A673 (cell line): ENCODE results near the gene PSMA5. TPM values are rescaled to one million over a fixed set of nuclear protein-coding genes. Genes with fewer than 3 reads are reported as not detected.

Experiments
- BruUV-seq: library from RNA; stranded (reverse); fragments of 400-500 nt; replicated peaks from 2 replicates; lab custom pipeline; 2021; lab: Mats Ljungman, UMichigan
- CTCF ChIA-PET: fragments of 300-600 bp; sonication (Branson Sonifier 250); formaldehyde crosslinking; loops from one replicate; lab custom pipeline; 2022; ENCODE audit warnings: antibody characterized with exemption; lab: Charles Lee
- POLR2A ChIA-PET: fragments of 300-600 bp; sonication (Branson Sonifier 250); formaldehyde crosslinking; loops from one replicate; lab custom pipeline; 2022; ENCODE audit warnings: antibody characterized with exemption; ENCODE audit not compliant: low non-redundant PET; lab: Charles Lee
- DNase-seq: peaks from one replicate; pipeline ENCODE4 v3.0.0-alpha.2; 2015; ENCODE audit warnings: low spot score
- H3K27ac ChIP-seq: fragments of 200-600 bp; sonication (generic); 2 replicates; pipeline ENCODE4 v1.5.1; 2016; ENCODE audit warnings: mixed run types, low read depth, mild to moderate bottlenecking, mixed read lengths, antibody characterized with exemption, low read length; ENCODE audit not compliant: poor library complexity, severe bottlenecking
- H3K27me3 ChIP-seq: fragments of 200-600 bp; sonication (generic); replicated peaks from 2 replicates; pipeline ENCODE4 v1.6.1; 2017; ENCODE audit warnings: mixed run types, low read depth, mild to moderate bottlenecking, mixed read lengths, antibody characterized with exemption, low read length; ENCODE audit not compliant: insufficient read depth, poor library complexity
- H3K36me3 ChIP-seq: fragments of 200-600 bp; sonication (generic); 2 replicates; pipeline ENCODE4 v1.6.1; 2016; ENCODE audit warnings: mixed run types, mild to moderate bottlenecking, mixed read lengths, antibody characterized with exemption, low read length; ENCODE audit not compliant: insufficient read depth, poor library complexity, severe bottlenecking
- H3K4me1 ChIP-seq: fragments of 200-600 bp; sonication (generic); 2 replicates; pipeline ENCODE4 v1.6.1; 2017; ENCODE audit warnings: mixed run types, mild to moderate bottlenecking, mixed read lengths, antibody characterized with exemption, low read length; ENCODE audit not compliant: insufficient read depth, poor library complexity, severe bottlenecking
- H3K4me3 ChIP-seq: fragments of 200-600 bp; sonication (generic); 2 replicates; pipeline ENCODE4 v1.5.1; 2016; ENCODE audit warnings: low read depth, mixed run types, mild to moderate bottlenecking, mixed read lengths, low read length; ENCODE audit not compliant: poor library complexity, severe bottlenecking
- H3K9me3 ChIP-seq: fragments of 200-600 bp; sonication (generic); 2 replicates; pipeline ENCODE4 v1.6.1; 2016; ENCODE audit warnings: mixed run types, low read depth, mild to moderate bottlenecking, mixed read lengths, antibody characterized with exemption, low read length; ENCODE audit not compliant: poor library complexity, severe bottlenecking
- CTCF ChIP-seq: fragments of 300-800, 200-600 bp; sonication (generic); conservative IDR thresholded peaks from 2 replicates; pipeline ENCODE4 v1.5.1; 2017; ENCODE audit warnings: low read depth, mild to moderate bottlenecking, antibody characterized with exemption, low read length, moderate library complexity, mixed read lengths
- EZH2 ChIP-seq: fragments of 200-600 bp; sonication (generic); IDR thresholded peaks from 2 replicates; pipeline ENCODE4 v1.6.1; 2017; ENCODE audit warnings: borderline replicate concordance, low read depth, mild to moderate bottlenecking, mixed read lengths, antibody characterized with exemption, low read length; ENCODE audit not compliant: poor library complexity, severe bottlenecking
- intact Hi-C: fragments of 100-400 bp; cut with micrococcal nuclease; formaldehyde crosslinking; loops from one replicate; pipeline ENCODE4 v1.10.0; 2022; ENCODE audit not compliant: unreplicated experiment
- total RNA-seq: library from RNA; stranded (reverse); gene quantifications from 2 replicates; pipeline ENCODE4 v1.2.3, GENCODE V29; 2021

The PSMA5 gene
- total RNA-seq, 1 experiment from 2014 or later = 201 TPM

- Histone ChIP-seq H3K27me3 (peaks cover 67% of the 10 kb centered on the region), H3K36me3 (no peaks in the 10 kb centered on the region), H3K4me3 (no peak overlapping the region), H3K9me3 (no peaks in the 10 kb centered on the region), H3K4me1 (no peaks in the 10 kb centered on the region), H3K27ac (no peak overlapping the region)
- ChIA-PET CTCF (no interaction called here), POLR2A (no interaction called here)
- DNase-seq = no peak
- intact Hi-C loops = no loop called here
- no TSS peak for BruUV-seq
- TF ChIP-seq CTCF (no peak), EZH2 (no peak)
These were observed 18.1 kb upstream of the PSMA5 start for GRCh38 chr1:109444346-109444745.

GRCh38 chr1:109443476-109443875, 17.2 kb upstream of the PSMA5 start:
- BruUV-seq = no TSS peak
- no peak overlapping the region for H3K27ac ChIP-seq
- H3K36me3 ChIP-seq = no peaks in the 10 kb centered on the region
- no peak overlapping the region for H3K4me3 ChIP-seq
- ChIA-PET CTCF (no interaction called here), POLR2A (no interaction called here)
- H3K4me1 ChIP-seq = no peaks in the 10 kb centered on the region
- H3K9me3 ChIP-seq = no peaks in the 10 kb centered on the region
- peaks cover 64% of the 10 kb centered on the region for H3K27me3 ChIP-seq
- TF ChIP-seq CTCF = no peak
- TF ChIP-seq EZH2 = no peak
- intact Hi-C loops = no loop called here
- DNase-seq = no peak

GRCh38 chr1:109441069-109441468, 14.8 kb upstream of the PSMA5 start:
- POLR2A ChIA-PET = no interaction called here
- Histone ChIP-seq H3K4me3 (no peak overlapping the region), H3K9me3 (no peaks in the 10 kb centered on the region), H3K36me3 (no peaks in the 10 kb centered on the region), H3K4me1 (no peaks in the 10 kb centered on the region), H3K27ac (no peak overlapping the region), H3K27me3 (peaks cover 49% of the 10 kb centered on the region)
- BruUV-seq = no TSS peak
- intact Hi-C loops = no loop called here
- CTCF ChIA-PET = no interaction called here
- no peak for DNase-seq
- no peak for TF ChIP-seq CTCF
- no peak for TF ChIP-seq EZH2
